GM19239 (cell line): ENCODE results near the gene NUDCD3.
A peak's percentile ranks its signal among the peaks of the same experiment; 100 is the strongest.
"Not testable (repeated sequence)": the region's sequence is repeated elsewhere in the genome, so short reads cannot be mapped to it uniquely, and the experiment has no call there.

Source experiments
- DNase-seq: peaks from one replicate; pipeline ENCODE4 v3.0.0; 2011; ENCODE audit warnings: low spot score; ENCODE audit not compliant: insufficient read length
- FAIRE-seq: peaks from 2 replicates; lab custom pipeline; 2011; peaks lifted over from hg19 to GRCh38; lab: Jason Lieb, UNC

NUDCD3 gene

GRCh38 chr7:44455155-44455554 is 35.3 kb downstream of the NUDCD3 start:
- DNase-seq = no peak
- no peak for FAIRE-seq

GRCh38 chr7:44454348-44454747 is 36.1 kb downstream of the NUDCD3 start:
- FAIRE-seq = no peak
- DNase-seq = no peak

- DNase-seq = no peak
- peak; percentile 51 for FAIRE-seq
Measured at GRCh38 chr7:44451123-44451522, 39.3 kb downstream of the NUDCD3 start.

- no peak for FAIRE-seq
- DNase-seq = no peak
Measured at GRCh38 chr7:44449584-44449928, 40.9 kb downstream of the NUDCD3 start.

- DNase-seq (no peak), FAIRE-seq (peak; percentile 81)
Measured at GRCh38 chr7:44448922-44449583, 41.4 kb downstream of the NUDCD3 start.

DNA sequence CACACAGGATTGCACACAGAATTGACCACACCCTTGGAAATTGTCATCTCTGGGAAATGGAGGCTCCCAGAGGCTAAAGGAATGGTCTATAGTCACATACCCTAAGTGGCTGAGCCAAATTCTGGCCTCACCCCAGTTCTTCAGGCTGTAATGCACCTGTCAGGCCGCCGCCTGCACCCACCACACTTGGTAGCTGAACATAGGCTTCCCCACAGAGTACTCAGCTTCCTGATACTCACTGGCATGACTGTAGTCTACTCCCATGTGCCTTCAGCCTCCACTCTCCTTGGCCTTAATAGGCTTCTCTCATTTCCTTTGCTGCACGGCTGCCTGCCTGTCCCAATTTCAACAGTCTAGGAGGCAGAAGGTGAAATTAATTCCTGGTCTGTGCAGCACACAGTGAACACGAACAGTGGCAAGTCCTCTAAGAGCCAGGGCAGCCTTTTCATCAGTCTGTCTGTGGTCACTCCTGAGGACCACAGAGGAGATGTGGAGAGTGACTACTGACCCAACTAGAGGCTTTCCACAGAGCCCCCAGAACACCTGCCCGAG is 42.5 kb downstream of the NUDCD3 start:
- FAIRE-seq = no peak

DNA sequence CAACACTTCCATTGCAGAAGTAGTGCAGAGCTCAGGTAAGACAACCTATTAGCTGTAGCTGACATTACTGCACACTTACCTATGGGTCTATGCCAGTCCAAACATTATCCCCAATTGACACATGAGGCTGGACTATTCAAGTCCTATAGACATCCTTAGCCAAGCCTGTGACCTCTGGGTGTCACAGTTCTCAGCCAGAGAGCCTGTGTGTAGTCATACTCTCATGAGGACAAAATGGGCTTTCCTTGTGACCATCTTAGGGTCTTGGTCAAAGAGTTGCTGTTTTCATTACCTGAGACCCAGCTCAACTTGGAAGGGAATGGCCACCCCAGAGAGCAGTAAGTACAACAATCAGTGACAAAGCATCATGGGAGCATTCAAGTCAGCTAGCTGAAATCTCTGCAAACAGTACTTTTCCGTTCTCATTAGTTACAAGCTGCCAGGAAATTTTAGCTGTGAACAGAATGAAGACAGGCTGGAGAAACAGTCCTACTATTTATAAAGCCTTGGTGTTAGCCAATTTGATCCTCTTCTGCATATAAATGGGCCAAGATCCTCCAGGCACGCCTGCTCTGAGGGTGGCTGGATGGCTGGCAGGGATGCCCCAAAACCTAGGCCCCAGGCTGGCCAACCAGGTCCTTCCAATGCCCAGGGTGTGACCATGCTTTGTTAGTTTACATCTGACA is 44.3 kb downstream of the NUDCD3 start:
- FAIRE-seq (no peak), DNase-seq (no peak)

More for the DNA sequence above, 42.5 kb downstream of the NUDCD3 start:
- DNase-seq = no peak

GRCh38 chr7:44441079-44441478 is 49.4 kb downstream of the NUDCD3 start:
- no peak for DNase-seq
- no peak for FAIRE-seq

DNA sequence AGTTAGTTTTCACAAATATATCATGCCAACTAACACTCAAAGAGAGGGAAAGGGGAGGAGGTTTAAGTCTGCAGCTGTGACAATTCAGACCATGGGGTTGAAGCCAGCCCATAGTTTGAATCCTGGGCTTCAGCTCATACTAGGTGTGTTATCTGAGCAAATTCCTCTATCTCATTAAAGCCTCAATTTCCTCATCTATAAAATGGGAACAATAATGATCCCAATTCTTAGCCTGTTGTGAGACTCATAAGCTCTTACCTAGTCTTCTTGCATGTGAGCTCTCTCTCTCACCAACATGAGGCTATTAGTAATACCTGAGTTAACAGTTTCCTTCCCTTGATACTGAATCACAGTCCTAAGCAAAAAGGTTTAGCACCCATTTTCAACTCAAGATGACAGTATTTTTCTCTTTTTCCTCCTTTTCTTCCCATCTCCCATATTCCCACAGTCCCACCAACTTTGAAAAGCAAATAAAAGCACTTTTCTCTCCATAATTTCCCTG is 49.8 kb downstream of the NUDCD3 start:
- FAIRE-seq (no peak), DNase-seq (no peak)

GRCh38 chr7:44439926-44440325 is 50.5 kb downstream of the NUDCD3 start:
- DNase-seq (no peak), FAIRE-seq (no peak)

- FAIRE-seq = no peak
- no peak for DNase-seq
Measured at GRCh38 chr7:44438816-44439215, 51.6 kb downstream of the NUDCD3 start.

- FAIRE-seq (no peak), DNase-seq (no peak)
Measured at GRCh38 chr7:44434201-44434600, 56.3 kb downstream of the NUDCD3 start.

- DNase-seq (no peak), FAIRE-seq (no peak)
Measured at GRCh38 chr7:44433255-44434022, 57.0 kb downstream of the NUDCD3 start.

DNA sequence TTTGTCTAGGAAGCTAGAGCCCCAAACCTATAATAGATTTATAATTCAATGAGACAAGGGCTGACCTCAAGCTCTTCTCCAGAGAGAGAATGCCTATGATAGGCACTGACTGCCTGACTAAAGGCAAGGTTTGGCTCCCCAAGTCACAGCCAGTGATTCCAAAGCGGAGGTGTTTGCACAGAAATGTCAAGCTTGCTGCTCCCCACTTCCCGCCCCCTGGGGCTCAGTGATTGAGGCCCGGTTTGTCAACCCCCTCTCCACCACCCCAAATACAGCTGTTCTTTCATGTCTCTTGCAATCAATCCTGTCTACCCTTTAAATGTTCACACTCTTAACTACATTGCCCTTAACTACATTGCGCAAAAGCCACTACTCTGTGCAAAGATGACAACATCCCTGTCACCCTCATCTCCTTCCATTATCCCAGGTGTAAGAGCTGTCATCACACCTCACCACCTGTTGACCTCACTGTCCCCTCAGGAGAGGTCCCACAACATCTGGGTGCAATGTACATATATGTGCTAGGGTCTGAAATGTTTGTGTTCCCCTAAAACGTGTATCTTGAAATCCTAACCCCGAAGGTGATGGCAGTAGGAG is 58.0 kb downstream of the NUDCD3 start:
- DNase-seq = no peak
- FAIRE-seq = no peak

- peak; percentile 60 for FAIRE-seq
Measured at GRCh38 chr7:44431091-44431608, 59.3 kb downstream of the NUDCD3 start.

GRCh38 chr7:44430054-44430453 is 60.4 kb downstream of the NUDCD3 start:
- DNase-seq (no peak), FAIRE-seq (no peak)

More at GRCh38 chr7:44431091-44431608, 59.3 kb downstream of the NUDCD3 start:
- DNase-seq = peak; percentile 64

DNA sequence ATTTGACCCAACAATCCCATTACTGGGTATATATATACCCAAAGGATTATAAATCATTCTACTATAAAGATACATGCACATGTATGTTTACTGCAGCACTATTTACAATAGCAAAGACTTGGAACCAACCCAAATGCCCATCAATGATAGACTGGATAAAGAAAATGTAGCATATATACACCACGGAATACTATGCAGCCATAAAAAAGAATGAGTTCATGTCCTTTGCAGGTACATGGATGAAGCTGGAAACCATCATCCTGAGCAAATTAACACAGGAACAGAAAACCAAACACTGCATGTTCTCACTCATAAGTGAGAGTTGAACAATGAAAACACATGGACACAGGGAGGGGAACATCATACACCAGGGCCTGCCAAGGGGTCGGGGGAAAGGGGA is 65.7 kb downstream of the NUDCD3 start:
- not testable (repeated sequence) for DNase-seq, FAIRE-seq

- no peak for FAIRE-seq
- DNase-seq = no peak
Measured at GRCh38 chr7:44416941-44417340, 73.5 kb downstream of the NUDCD3 start.

DNA sequence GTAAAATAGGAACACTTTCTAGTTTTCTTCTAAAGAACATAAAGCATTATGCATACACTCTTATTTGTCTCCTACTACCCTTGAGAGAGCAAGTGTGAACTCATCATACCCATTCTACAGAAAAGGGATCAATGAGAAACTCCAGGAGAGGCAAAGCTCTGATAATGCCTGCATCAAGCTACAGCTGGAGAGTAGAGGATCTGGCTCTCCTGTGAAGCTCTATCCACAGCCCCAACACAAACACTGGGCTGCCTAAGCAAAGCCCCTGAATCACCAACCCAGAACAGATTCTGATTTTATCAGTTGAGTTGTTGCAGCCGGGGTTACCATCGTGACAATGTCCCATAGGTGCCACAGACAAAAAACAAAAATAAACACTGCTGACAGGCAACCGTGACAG is 74.9 kb downstream of the NUDCD3 start:
- DNase-seq = no peak
- FAIRE-seq = no peak

GRCh38 chr7:44415047-44415446 is 75.4 kb downstream of the NUDCD3 start:
- DNase-seq = no peak
- no peak for FAIRE-seq
